GM18909 (cell line): Measurements from ENCODE around the gene CRHR2.

Experiments used
- ATAC-seq: cut with Tn5 transposase; IDR thresholded peaks from one replicate; pipeline ENCODE4 v1.9.1; 2021; ENCODE audit warnings: mild to moderate bottlenecking; ENCODE audit not compliant: unreplicated experiment, poor library complexity

The CRHR2 gene

GRCh38 chr7:30707391-30708357 lies 25.4 kb upstream of the CRHR2 start:
- ATAC-seq: no peak

- no peak for ATAC-seq
Observed at GRCh38 chr7:30706908-30707307, 24.7 kb upstream of the CRHR2 start.

- no peak for ATAC-seq
Observed at GRCh38 chr7:30706316-30706715, 24.1 kb upstream of the CRHR2 start.

- ATAC-seq: no peak
Observed at GRCh38 chr7:30705596-30705995, 23.3 kb upstream of the CRHR2 start.

- ATAC-seq: no peak
Observed at GRCh38 chr7:30705008-30705407, 22.8 kb upstream of the CRHR2 start.

- ATAC-seq: no peak
Observed at GRCh38 chr7:30703756-30704155, 21.5 kb upstream of the CRHR2 start.

GRCh38 chr7:30702200-30702599 lies 19.9 kb upstream of the CRHR2 start:
- no peak for ATAC-seq

GRCh38 chr7:30700941-30701340 lies 18.7 kb upstream of the CRHR2 start:
- ATAC-seq: no peak

GRCh38 chr7:30699706-30700495 lies 17.6 kb upstream of the CRHR2 start:
- no peak for ATAC-seq

GRCh38 chr7:30698481-30698880 lies 16.2 kb upstream of the CRHR2 start:
- no peak for ATAC-seq

- ATAC-seq: no peak
Observed at GRCh38 chr7:30697719-30698460, 15.6 kb upstream of the CRHR2 start.

GRCh38 chr7:30694774-30695721 lies 12.8 kb upstream of the CRHR2 start:
- no peak for ATAC-seq

- ATAC-seq: no peak
Observed at GRCh38 chr7:30694218-30694745, 12.0 kb upstream of the CRHR2 start.

- no peak for ATAC-seq
Observed at GRCh38 chr7:30692882-30693281, 10.6 kb upstream of the CRHR2 start.

- no peak for ATAC-seq
Observed at GRCh38 chr7:30692438-30692837, 10.2 kb upstream of the CRHR2 start.

GRCh38 chr7:30690011-30690410 lies 7.8 kb upstream of the CRHR2 start:
- no peak for ATAC-seq

GRCh38 chr7:30688718-30689221 lies 6.5 kb upstream of the CRHR2 start:
- ATAC-seq: no peak

GRCh38 chr7:30687604-30688003 lies 5.3 kb upstream of the CRHR2 start:
- ATAC-seq: no peak

GRCh38 chr7:30684351-30684750 lies 2.1 kb upstream of the CRHR2 start:
- ATAC-seq: no peak
